GM18868 (cell line): Measurements from ENCODE around the gene PMAIP1.
"Not testable (repeated sequence)": the region's sequence is repeated elsewhere in the genome, so short reads cannot be mapped to it uniquely, and the experiment has no call there.

Experiments used
- ATAC-seq: cut with Tn5 transposase; IDR thresholded peaks from one replicate; pipeline ENCODE4 v1.9.1; 2021; ENCODE audit warnings: mild to moderate bottlenecking, moderate library complexity; ENCODE audit not compliant: unreplicated experiment

The PMAIP1 gene

DNA sequence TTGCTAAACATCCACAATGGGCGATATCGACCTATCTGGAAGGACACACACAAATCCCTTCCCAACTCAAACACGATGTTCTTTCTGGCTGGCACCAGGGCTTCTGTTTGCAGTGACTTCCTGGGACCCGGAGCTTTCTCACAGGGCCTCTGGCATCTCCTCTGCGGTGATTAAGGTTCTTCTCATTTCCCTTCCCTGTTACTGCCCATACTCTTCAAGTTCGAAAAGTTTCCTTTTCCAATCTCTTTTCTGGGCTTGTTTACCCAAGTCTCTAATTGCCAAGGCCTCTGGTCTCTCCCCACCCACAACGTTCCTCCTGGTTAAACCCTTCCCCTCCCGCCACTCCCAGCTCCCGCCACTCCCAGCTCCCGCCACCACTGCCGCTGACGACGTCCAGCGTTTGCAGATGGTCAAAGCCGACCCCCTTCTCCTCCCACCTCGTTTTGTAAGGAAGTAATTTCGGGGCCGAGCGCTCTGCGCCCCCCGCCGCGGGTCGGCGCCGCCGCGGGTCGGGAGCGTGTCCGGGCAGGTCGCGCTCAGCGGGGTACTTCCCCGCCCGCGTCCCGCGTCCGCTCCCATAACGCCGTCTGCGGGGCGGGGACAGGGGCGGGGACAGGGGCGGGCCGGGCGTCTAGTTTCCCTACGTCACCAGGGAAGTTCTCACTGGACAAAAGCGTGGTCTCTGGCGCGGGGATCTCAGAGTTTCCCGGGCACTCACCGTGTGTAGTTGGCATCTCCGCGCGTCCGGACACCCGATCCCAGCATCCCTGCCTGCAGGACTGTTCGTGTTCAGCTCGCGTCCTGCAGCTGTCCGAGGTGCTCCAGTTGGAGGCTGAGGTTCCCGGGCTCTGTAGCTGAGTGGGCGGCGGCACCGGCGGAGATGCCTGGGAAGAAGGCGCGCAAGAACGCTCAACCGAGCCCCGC, at the start of gene PMAIP1:
TSS of gene PMAIP1 (plus strand) at position 699 of the 924 bp plus-strand sequence. CDS start at position 881, 182 bp downstream.
- ATAC-seq, result peak; percentile 58

DNA sequence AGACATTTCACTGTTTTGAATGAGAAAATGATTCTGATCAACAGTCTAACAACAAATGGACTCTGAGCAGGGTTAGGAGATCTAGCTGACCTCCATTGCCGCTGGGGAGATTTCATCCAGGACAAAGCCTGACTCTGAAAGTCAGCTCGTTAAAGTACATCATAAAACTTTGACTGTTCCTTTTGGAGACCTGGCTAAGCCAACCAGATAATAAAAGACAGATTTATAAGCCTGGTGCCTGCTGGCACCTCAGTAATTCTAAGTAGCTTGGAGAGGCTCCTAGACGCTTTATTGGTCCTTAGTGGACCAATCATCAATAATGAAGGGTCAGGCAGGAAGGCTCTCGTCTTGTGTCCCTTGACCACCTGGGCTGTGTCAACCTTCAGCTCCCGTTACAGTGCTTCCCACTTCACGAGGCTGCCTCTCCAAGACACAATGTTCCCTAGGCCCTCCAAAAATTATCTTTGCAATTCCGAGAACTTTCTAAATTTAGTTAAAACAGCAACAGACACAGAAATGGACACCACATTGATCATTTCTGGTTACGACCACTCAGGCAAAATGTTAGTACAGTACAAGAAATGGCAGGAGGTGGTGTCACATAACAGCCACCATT, 47.9 kb upstream of the PMAIP1 start:
- ATAC-seq, result no peak

DNA sequence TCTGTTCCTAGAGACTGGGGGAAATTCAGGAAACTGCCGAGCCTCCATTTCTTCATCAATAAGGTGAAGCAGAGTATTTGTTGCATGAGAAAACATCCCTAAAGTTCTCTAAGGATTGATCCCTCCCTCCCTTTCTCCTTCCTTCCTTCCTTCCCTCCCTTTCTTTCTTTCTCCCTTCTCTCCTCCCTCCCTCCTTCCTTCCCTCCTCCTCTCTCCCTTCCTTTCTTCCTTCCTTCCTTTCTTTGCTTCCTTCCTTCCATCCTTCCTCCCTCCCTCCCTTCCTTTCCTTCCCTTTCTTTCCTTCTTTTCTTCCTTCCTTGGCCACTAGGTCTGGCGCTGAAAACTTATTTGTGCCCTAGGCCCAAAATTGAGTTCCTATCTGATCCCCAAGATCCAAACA, 47.2 kb upstream of the PMAIP1 start:
- no peak for ATAC-seq

DNA sequence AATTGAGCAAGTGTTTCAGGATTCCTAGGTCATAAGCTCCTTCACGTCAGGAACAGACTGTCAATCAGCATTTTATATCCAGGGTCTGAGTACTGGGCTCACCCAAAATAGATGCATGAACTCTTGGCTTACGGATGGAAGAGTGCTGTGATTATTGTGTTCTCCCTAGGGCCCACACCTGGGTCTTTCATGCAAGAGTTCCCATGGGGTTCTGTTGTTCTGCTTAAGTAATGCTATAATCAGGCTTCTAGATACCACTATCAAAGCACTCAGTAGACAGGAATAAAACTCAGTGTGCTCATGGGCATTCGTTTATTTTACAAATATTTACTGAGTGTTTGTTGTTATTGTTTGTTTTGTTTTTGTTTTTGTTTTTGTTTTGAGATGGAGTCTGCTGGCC, 46.4 kb upstream of the PMAIP1 start:
- ATAC-seq, result no peak

DNA sequence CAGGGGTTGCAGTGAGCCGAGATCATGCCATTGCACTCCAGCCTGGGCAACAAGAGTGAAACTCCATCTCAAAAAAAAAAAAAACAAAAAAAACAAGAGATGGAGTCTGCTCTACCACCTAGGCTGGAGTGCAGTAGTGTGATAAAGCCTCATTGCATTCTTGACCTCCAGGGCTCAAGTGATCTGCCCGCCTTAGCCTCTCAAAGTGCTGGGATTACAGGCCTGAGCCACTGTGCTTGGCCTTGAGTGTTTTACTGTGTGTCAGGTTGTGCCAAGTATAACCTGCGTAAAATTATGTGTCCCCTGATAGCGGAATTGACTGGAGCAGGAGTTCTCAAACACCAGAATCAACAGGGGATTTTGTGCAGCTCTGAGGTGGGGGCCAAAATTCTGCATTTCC, 45.8 kb upstream of the PMAIP1 start:
- not testable (repeated sequence) for ATAC-seq

DNA sequence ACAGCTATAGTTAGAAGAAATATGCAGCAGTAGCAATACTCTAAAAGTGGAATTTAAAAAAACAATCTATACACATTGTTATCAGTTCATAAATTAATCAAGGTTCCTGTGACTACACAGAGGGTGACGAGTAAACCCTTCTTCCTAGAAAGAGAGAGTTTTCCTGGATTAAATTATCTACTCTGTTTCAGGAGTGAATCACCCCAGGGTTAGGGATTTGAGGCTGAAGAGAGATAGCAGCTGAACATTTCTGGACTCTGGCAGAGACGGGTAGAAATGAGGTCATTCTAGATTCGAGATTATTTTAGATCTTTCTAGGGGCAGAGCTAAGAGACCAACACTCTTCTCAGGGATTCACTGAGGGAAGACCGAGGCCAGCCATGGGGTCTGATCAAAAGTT, 38.8 kb upstream of the PMAIP1 start:
- no peak for ATAC-seq

DNA sequence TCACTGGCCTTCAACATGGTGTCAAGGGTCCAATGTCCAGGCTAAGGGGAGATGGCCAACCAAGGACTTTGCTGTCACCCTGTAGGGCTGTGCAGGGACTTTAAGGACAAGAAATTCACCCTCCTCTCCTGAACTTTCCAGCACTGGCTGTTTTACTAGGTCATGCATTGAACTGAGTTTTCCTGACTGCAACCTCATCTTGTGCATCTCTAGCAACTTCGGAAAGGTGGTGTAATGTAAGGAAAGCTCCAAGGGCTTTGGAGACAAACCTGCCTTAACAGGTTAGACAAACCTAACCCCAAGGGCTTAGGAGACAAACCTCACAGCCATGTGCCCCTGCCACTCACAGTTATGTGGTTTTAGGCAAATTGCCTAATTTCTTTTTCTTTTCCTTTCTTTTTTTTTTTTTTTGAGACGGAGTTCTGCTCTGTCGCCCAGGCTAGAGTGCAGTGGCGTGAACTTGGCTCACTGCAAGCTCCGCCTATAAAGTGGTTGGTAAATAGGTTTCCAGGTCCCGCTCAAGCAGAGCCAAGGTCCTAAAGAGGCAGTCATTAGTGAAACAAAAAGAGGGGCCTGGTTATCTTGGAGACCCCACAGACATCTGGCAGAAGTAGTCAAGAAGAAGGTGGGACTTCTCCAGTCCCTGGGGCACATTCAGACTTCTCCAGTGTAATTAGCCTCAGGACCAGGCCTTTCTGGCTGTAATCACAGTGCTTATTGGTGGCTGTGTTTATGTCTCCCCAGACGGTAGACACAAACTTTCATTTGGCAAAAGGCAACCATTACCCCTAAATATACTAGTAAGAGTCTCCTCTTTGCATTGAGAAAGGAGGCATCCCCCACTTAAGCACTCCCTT, 37.6 kb upstream of the PMAIP1 start:
- ATAC-seq, result peak; percentile 88

DNA sequence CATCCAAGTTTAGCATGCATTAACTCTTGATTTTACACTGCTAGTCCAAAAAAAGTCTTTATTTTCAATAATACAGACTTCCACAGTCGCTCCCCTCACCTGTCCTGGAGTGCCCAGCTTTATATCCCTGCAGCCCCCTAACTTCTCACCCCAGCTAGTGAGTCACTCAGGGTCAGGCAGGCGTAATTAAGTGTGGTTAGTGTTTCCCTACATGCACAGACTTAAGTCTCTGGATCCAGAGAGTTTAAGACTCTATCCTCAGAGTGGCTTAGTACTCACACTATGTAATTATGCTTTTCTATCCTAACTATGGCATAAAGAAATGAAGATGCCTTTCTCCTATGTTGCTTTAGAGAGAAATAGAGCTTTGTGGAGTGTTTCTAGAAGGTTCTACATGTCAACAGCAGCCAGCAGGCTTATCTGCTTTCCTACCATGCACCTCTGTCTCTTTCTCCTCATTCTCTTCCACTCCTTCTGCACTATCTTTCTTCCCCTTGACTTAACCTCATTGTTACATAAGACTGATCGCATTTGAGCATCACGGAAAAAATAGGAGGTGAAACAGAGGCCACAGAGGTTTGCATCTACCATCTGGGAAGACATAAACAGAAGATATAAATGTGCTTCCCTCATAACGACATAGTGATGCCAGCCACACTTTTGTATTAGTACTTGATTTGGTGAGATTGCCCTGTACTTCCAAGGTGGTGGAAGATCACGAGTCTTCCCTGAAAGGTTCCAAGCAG, 34.4 kb upstream of the PMAIP1 start:
- ATAC-seq, result no peak

DNA sequence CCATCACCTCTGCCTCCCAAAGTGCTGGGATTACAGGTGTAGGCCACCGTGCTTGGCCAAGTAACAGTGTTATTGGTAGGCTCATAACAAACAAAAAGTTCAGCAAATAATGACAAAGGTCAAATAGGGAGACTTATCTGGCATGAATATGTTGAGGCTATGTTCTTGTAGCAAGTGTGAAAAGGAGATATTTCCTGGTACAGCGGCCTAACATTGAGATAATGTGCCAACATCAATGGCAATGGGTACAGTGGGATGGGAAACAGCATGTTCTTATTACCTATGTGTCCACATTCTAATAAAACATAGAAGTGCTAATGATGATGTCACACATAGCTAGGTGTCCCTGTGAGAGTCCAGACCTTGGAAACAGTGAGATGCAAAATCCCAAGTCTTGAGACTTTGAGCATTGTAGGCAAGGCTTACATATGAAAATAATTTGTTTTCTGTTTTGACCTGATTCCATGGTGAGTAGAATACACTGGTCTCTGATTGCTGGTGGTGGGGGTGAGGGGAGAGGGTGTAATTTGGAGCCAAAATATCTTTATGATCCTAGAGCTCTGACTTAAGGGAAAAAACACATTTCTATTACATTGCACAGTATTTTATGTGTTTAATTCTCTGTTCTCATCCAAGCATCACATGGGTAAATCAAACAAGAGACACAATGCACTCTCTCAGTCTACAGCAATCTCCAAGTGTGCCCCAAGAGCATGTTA, 33.1 kb upstream of the PMAIP1 start:
- no peak for ATAC-seq

DNA sequence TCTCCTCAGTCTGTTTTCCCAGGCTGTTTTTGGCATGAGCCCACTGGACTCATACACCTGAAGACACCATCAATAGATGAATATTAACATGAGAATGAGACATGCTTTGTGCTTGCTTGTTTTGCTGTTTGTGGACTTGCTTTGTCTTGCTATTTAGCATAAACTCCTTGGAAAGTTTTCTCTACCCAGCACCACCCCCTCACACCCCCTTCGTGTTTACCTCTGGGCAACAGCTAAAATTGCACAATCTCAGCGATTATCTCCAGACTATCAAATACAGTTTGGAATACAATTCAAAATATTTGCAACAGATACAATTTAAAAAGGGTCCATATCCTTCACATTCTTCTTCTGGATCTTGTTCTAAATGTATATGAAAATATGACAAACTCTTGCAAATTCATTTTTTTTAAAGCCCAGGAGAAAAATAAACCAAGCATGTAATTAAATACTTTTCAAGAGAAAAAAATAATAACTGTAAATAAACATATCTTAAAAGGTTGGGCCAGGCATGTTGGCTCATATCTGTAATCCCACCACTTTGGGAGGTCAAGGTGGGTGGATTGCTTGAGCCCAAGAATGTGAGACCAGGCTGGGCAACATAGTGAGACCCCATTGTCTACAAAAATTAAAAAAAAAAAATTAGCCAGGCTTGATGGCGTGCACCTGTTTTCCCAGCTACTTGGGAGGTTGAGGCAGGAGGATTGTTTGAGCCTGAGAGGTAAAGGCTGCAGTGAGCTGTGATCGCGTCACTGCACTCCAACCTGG, 32.3 kb upstream of the PMAIP1 start:
- ATAC-seq, result no peak

DNA sequence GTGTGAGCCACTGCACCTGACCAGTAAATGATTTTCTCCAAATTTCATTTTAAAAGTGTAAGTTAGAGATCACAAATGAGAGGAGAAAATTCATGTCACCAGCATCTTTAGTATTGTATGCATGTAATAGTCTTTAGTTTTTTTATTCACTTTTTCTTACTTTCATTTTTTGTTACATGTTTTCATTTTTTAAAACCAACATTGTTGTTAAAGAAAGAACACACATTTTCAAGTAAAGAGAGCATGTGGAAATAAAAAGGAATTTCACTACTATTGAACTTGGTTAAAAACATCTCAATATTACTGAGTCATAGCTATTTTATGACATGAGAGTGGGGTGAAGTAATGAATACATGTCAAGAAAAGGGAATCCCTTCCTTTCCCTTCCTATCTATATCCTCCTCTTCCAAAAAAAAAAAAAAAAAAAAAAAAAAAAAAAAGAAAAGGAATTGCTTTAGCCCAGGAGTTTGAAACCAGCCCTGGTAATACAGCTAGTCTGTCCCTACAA, 29.1 kb upstream of the PMAIP1 start:
- ATAC-seq, result no peak

DNA sequence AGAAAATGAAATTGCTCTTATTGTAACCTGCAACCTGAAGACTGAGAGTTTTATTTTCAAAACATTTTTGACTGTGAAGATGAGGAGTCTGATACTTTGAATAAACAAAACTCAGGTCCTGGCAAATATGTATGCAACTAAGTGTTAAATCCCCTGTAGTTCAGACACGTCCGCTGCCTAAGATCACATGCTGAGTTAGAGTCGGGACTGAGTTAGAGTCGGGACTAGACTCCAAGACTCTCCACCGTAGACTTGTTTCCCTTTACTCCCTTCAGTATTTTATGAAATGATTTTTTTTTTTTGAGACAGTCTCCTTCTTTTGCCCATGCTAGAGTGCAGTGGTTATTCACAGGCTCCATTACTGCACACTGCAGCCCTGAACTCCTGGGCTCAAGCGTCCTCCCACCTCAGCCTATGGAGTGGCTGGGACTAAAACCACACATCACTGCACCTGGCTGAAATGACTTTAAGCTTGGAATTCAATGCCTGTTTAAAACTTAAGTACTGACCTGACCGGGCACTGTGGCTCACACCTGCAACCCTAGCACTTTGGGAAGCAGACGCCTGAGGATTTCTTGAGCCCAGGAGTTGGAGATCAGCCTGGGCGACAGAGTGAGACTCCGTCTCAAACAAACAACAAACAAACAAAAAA, 28.0 kb upstream of the PMAIP1 start:
- ATAC-seq, result no peak

DNA sequence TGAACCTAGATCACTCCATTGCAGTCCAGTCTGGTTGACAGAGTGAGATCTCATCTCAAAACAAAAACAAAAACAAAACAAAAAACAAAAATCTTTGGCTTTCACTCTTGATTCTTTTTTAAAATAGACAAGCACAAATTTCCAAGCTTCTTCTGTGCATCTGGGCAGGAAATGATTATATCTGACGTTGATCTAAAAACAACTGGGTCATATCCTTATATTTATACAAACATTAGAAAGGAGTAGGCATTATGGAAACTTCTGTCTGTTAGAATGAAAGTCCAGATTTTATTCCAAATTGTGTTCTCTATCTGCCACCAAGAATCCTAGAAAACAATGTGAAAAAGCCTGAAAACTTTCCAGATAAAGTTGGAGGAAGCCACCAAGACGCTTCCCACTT, 26.2 kb upstream of the PMAIP1 start:
- no peak for ATAC-seq

DNA sequence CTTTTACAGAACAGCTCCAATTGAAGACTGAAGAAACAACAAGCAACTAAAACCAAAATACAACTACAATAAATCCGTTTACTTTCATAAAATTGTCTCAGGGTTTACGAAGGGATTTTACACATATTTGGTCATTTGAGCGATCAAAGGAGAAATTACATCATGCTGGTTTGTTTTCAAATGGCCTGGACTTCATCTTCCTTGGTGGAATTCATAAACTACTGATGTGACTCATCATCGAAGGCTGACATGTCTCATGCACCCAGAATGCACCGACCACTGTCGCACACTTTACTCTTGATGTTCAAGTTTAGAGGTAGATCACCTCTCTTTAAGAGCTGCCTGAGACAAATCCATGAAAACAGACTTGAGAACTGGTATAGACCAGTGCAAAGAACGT, 25.6 kb upstream of the PMAIP1 start:
- ATAC-seq, result no peak

DNA sequence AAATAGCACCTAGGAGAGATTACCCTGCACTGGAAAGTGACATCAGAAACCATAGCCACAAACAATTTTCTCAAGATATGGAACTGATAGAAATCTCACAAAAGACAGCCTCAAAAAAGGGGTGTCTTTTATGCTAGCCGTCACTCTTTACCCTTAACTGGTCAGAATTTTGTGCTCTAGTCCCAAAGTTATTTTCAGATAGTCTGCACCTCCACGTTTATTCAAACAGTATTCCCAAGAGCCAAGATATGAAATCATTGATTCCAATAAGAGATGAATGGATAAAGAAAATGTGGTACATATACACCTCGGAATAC, 23.5 kb upstream of the PMAIP1 start:
- peak; percentile 71 for ATAC-seq

DNA sequence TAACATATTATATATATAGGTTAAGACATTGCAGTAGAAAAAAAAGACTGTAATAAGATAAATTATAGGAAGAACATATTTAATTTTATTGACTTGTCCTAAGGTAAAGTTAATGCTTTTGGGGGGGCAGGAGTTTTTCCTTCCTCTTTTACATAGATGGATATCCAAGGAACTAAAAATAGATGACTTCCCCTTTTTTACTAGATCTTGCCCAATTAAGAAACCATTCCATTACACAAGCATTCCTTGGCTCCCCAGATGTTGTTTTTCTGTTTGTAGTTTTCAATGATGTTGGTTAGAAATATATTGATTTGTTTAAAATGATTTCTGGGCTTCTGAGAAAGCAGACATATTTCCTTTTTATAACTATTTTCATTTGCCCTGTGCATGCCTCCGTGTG, 22.4 kb upstream of the PMAIP1 start:
- ATAC-seq, result no peak

DNA sequence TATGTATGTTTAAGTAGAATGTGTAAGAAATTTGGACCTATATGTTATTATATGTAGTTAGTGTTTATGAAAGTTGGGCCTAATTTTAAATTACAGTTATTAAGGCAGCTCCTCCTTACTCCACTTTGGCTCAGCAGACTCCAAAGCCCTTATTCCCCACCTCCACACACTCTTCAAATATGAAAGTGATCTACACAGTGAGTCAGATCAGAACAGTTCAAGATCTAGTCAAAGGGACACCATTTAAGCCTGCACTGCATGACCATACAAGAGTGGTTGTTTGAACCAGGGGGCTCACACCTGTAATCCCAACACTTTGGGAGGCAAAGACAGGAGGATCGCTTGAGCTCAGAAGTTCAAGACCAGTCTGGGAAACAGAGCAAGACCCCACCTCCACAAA, 21.2 kb upstream of the PMAIP1 start:
- peak; percentile 52 for ATAC-seq

DNA sequence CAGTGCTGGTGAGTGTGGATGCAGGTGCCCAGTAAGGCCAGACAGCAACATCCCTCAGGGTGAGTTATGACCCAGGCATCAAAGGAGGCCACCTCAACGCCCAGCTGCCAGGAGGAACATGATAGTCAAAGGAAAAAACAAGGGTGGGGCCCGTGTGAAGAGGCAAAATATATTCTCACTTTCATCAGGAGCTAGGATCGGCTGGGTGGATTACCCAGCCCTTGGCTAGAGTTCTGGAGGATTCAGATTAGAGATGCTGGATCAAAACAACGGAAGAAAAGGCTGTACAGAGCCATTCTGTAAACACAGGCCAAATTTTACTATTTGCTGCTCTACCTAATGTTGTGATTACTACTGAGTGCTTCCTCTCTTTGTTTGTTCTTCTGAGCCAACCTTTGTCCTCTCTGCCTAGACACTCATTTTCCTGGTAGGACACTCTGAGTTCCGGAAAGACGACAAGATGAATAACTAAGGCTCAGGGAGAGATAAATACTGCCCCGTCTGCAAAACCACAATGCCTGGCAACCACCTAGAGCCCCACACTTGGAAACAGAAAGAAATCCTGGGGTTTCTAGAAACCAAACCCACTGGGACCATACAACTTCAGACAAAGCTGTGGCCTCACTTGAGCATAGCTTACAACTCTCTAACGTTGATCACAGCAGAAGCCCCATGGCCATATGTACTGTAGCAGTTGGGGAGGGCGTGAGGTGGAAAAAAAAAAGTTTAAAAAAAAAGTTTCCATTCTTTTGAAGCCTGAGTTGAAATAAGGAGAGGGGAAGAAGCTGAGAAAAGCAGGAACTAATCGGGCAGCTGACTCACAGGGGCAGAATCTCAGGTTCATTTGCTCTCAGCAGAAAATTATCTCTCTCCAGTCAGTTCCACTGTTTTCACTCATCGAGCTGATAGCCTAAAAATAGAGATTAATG, 17.8 kb upstream of the PMAIP1 start:
- ATAC-seq, result peak; percentile 35
